NT2/D1 (cell line): Measurements from ENCODE around the gene AP1S2.

ENCODE experiments used
- SUZ12 ChIP-seq: IDR thresholded peaks from 2 replicates; pipeline ENCODE4 v1.6.1; 2011; ENCODE audit not compliant: insufficient read length, insufficient read depth; ENCODE audit errors: extremely low read depth
- YY1 ChIP-seq: IDR thresholded peaks from 2 replicates; pipeline ENCODE4 v1.6.1; 2011; ENCODE audit not compliant: insufficient read length, insufficient read depth
- ZNF274 ChIP-seq: IDR thresholded peaks from 2 replicates; pipeline ENCODE4 v1.6.1; 2011; ENCODE audit warnings: mild to moderate bottlenecking, low read depth, low read length

GRCh38 chrX:15789979-15790768, 64.4 kb downstream of the AP1S2 start, which contains the start of gene ZRSR2:
- TF ChIP-seq YY1 = peak; percentile 70
- no peak for TF ChIP-seq ZNF274
- no peak for TF ChIP-seq SUZ12
